Transverse colon (tissue), 4 donors: ENCODE results near the gene PEAR1. TPM values are rescaled to one million over a fixed set of nuclear protein-coding genes. Genes with fewer than 3 reads are reported as not detected.

Experiments used
- DNase-seq: peaks from one replicate; pipeline ENCODE4 v3.0.0-alpha.2; 2019
- H3K27ac ChIP-seq, 4 donors: fragments of 200-600 bp; sonication (generic); 2 replicates each; pipeline ENCODE4 v1.5.1; 2016 to 2018; ENCODE audit warnings: inconsistent platforms in 4 of 4
- H3K27me3 ChIP-seq: fragments of 200-600 bp; sonication (generic); 2 replicates; pipeline ENCODE4 v1.5.1; 2017; ENCODE audit warnings: inconsistent platforms
- H3K36me3 ChIP-seq, 4 donors: fragments of 200-600 bp; sonication (generic); 2 replicates each; pipeline ENCODE4 v1.5.1; 2017 to 2019; ENCODE audit warnings: inconsistent platforms in 4 of 4
- H3K4me1 ChIP-seq, 4 donors: fragments of 200-600 bp; sonication (generic); 2 replicates each; pipeline ENCODE4 v1.5.1; 2017 to 2020; ENCODE audit warnings: inconsistent platforms in 4 of 4
- H3K4me3 ChIP-seq, 4 donors: fragments of 200-600 bp; sonication (generic); 1 replicate in 1 of 4; 2 replicates in 3 of 4; pipeline versions ENCODE4 v1.5.1 to v1.6.1; 2017 to 2019; ENCODE audit warnings: inconsistent platforms in 4 of 4
- H3K9me3 ChIP-seq, 2 donors: fragments of 200-600 bp; sonication (generic); 2 replicates each; pipeline ENCODE4 v1.5.1; 2017 to 2019; ENCODE audit warnings: inconsistent platforms in 2 of 2
- CTCF ChIP-seq, 5 experiments: fragments of 200-600 bp in 3 of 5; fragments of 450-650 bp in 2 of 5; sonication (generic) in 3 of 5; IDR thresholded peaks; 1 replicate in 2 of 5; 2 replicates in 3 of 5; pipeline ENCODE4 v1.5.1; 2016 to 2017; ENCODE audit warnings: antibody characterized with exemption in 5 of 5, inconsistent platforms in 3 of 5, mild to moderate bottlenecking in 2 of 5, moderate library complexity in 1 of 5
- EP300 ChIP-seq: sonication (generic); formaldehyde crosslinking; IDR thresholded peaks from one replicate; pipeline ENCODE4 v1.6.1; 2017; ENCODE audit warnings: antibody characterized with exemption, low read depth
- POLR2A ChIP-seq: fragments of 450-650 bp; IDR thresholded peaks from one replicate; pipeline ENCODE4 v1.6.1; 2016; ENCODE audit warnings: antibody characterized with exemption, mild to moderate bottlenecking, moderate library complexity
- POLR2AphosphoS5 ChIP-seq, 3 donors: sonication (generic); formaldehyde crosslinking; IDR thresholded peaks; one replicate each; pipeline ENCODE4 v1.6.1; 2016; ENCODE audit warnings: antibody characterized with exemption in 3 of 3
- WGBS, 2 donors: methylation state at CpG; one replicate each; pipeline ENCODE4 v1.1.5; 2018; ENCODE audit warnings: low coverage in 1 of 2; 5-methylcytosine and 5-hydroxymethylcytosine counted together
- in situ Hi-C, 4 donors: fragments of 200-750 bp; cut with MboI; loops; one replicate each; pipeline versions ENCODE4 v1.15.0 to v1.15.1; 2017; ENCODE audit warnings: low sequenced_read_pairs in 3 of 4, low pct_ligation_motif_present in 1 of 4, low pct_unique_long_range_greater_than_20kb in 1 of 4
- intact Hi-C: fragments of 100-400 bp; cut with DNase I; formaldehyde crosslinking; loops from one replicate; pipeline ENCODE4 v1.15.1; 2023; ENCODE audit warnings: low total_unique reads
- total RNA-seq, 4 donors: library from RNA; depleted of rRNA; stranded (reverse); fragments of >200 nt; gene quantifications; one replicate each; pipeline ENCODE4 v1.1.0, GENCODE V29; 2016

PEAR1 gene
- total RNA-seq, 4 donors from 2014 or later: 1.8 to 5.6 (median 3.7) TPM

- TF ChIP-seq POLR2A (no peak), CTCF (IDR thresholded peaks at IDR 0.05) (no peak), EP300 (no peak), POLR2AphosphoS5 (IDR thresholded peaks at IDR 0.05) (no peak)
- in situ Hi-C loops: no loop called here
- Histone ChIP-seq H3K4me3 (no peak overlapping the region), H3K27ac (no peak overlapping the region), H3K4me1 (peaks cover 0 to 7% (median 4%) of the 10 kb centered on the region in 4 donors), H3K27me3 (peaks cover 26% of the 10 kb centered on the region), H3K36me3 (no peaks in the 10 kb centered on the region), H3K9me3 (no peaks in the 10 kb centered on the region)
- DNase-seq: no peak
- intact Hi-C loops: no loop called here
- WGBS, 2 donors: 80 to 86% methylated on average over 2 to 9 of the region's 9 CpGs
These were observed 20.9 kb downstream of the PEAR1 start for GRCh38 chr1:156914440-156914856.

GRCh38 chr1:156920233-156921052 is 26.9 kb downstream of the PEAR1 start, which contains the start of gene LRRC71:
Gene LRRC71 (plus strand): TSS chr1:156920632. CDS start chr1:156920804, 172 bp downstream.
- TF ChIP-seq EP300 (no peak), POLR2A (no peak), CTCF (IDR thresholded peaks at IDR 0.05) (peak; percentile 64 to 86 (median 82)), POLR2AphosphoS5 (IDR thresholded peaks at IDR 0.05) (peak in 1 of 3 donors; percentile 14)
- DNase-seq: peak; percentile 79
- Histone ChIP-seq H3K4me3 (peak within 1 kb of the TSS in 1 of 4 donors; percentile 29), H3K36me3 (no peaks in the 10 kb centered on the region), H3K27me3 (peaks cover 70% of the 10 kb centered on the region), H3K9me3 (no peaks in the 10 kb centered on the region), H3K27ac (no peak within 1 kb of the TSS), H3K4me1 (peaks cover 6 to 22% (median 20%) of the 10 kb centered on the region in 4 donors)
- intact Hi-C loops (no loop called here), in situ Hi-C loops (no loop called here)
- WGBS, 2 donors: 13% methylated on average over 71 of the region's 71 CpGs; no CpG with 5 or more reads in 1 of the 2 donors

GRCh38 chr1:156921053-156921529 is 27.6 kb downstream of the PEAR1 start:
- in situ Hi-C loops: no loop called here
- Histone ChIP-seq H3K36me3 (no peaks in the 10 kb centered on the region), H3K4me3 (no peak overlapping the region), H3K27me3 (peaks cover 77% of the 10 kb centered on the region), H3K27ac (no peak overlapping the region), H3K4me1 (peaks cover 6 to 22% (median 20%) of the 10 kb centered on the region in 4 donors), H3K9me3 (no peaks in the 10 kb centered on the region)
- TF ChIP-seq POLR2A (no peak), CTCF (IDR thresholded peaks at IDR 0.05) (no peak), POLR2AphosphoS5 (IDR thresholded peaks at IDR 0.05) (no peak), EP300 (no peak)
- intact Hi-C loops: no loop called here
- DNase-seq: no peak
- WGBS, 2 donors: 56 to 63% methylated on average over 7 of the region's 7 CpGs

- intact Hi-C loops (no loop called here), in situ Hi-C loops (no loop called here)
- peaks cover 6 to 30% (median 26%) of the 10 kb centered on the region in 4 donors for H3K4me1 ChIP-seq
- 7 to 16% methylated on average over 3 to 11 of the region's 11 CpGs for WGBS, 2 donors
- TF ChIP-seq CTCF (IDR thresholded peaks at IDR 0.05) (no peak), EP300 (no peak), POLR2A (no peak), POLR2AphosphoS5 (IDR thresholded peaks at IDR 0.05) (no peak)
- DNase-seq: no peak
- no peaks in the 10 kb centered on the region for H3K36me3 ChIP-seq
- peaks cover 97% of the 10 kb centered on the region for H3K27me3 ChIP-seq
- H3K9me3 ChIP-seq: no peaks in the 10 kb centered on the region
- H3K4me3 ChIP-seq: peak overlapping the region in 1 of 4 donors; percentile 3
- no peak overlapping the region for H3K27ac ChIP-seq
These were observed 29.6 kb downstream of the PEAR1 start for GRCh38 chr1:156922986-156923669.
